HCT116 (cell line): ENCODE results near the gene NACC1. TPM values are rescaled to one million over a fixed set of nuclear protein-coding genes. Genes with fewer than 3 reads are reported as not detected.

ENCODE experiments used
- ATAC-seq: fragments of 200-7000 bp; cut with Tn5 transposase; 2 replicates; pipeline ENCODE4 v1.9.1; 2020; ENCODE audit warnings: mild to moderate bottlenecking, moderate library complexity
- BruUV-seq: library from RNA; stranded (reverse); fragments of 400-500 nt; replicated peaks from 2 replicates; lab custom pipeline; 2021; lab: Mats Ljungman, UMichigan
- CTCF ChIA-PET: fragments of 300-600 bp; sonication (Branson Sonifier 250); formaldehyde crosslinking; loops from one replicate; lab custom pipeline; 2021; ENCODE audit warnings: antibody characterized with exemption; lab: Charles Lee
- POLR2A ChIA-PET: fragments of 300-600, 350-600 bp; sonication (Branson Sonifier 250); formaldehyde crosslinking; loops from one replicate; lab custom pipeline; 2021; ENCODE audit warnings: antibody characterized with exemption; lab: Charles Lee
- RAD21 ChIA-PET, 2 experiments: fragments of 300-600 bp; sonication (Branson Sonifier 250); formaldehyde crosslinking; loops; one replicate each; lab custom pipeline; 2023; ENCODE audit warnings: low total read pairs in 2 of 2; ENCODE audit not compliant: uncharacterized antibody in 2 of 2, unreplicated experiment in 2 of 2, low non-redundant PET in 1 of 2; lab: Charles Lee
- DNase-seq: peaks from one replicate; pipeline ENCODE4 v3.0.0-alpha.2; 2010; ENCODE audit warnings: low read depth, low spot score
- H2AFZ ChIP-seq: fragments of 200-600 bp; shearing (Covaris generic), sonication (generic); 2 replicates; pipeline ENCODE4 v1.6.1; 2017; ENCODE audit warnings: low read depth, mixed run types, mixed read lengths, antibody characterized with exemption, low read length; ENCODE audit not compliant: poor library complexity, severe bottlenecking
- H3K27ac ChIP-seq: 2 replicates; pipeline ENCODE4 v1.5.1; 2012; ENCODE audit warnings: low read depth, low read length
- H3K27me3 ChIP-seq: fragments of 200-600 bp; sonication (generic); 2 replicates; pipeline ENCODE4 v1.6.1; 2016; ENCODE audit warnings: mixed run types, low read length, mixed read lengths; ENCODE audit not compliant: insufficient read depth
- H3K36me3 ChIP-seq, 2 experiments: fragments of 200-500 bp in 1 of 2; fragments of 200-600 bp in 1 of 2; sonication (Bioruptor generic) in 1 of 2; sonication (generic) in 1 of 2; 2 replicates each; pipeline versions ENCODE4 v1.5.1 to v1.6.1; 2014 to 2016; ENCODE audit warnings: low read length in 2 of 2, inconsistent platforms in 1 of 2, mixed read lengths in 1 of 2, mixed run types in 1 of 2; ENCODE audit not compliant: insufficient read depth in 2 of 2, control insufficient read depth in 1 of 2
- H3K4me1 ChIP-seq, 2 experiments: fragments of 200-600 bp in 1 of 2; sonication (generic) in 1 of 2; 2 replicates each; pipeline versions ENCODE4 v1.5.1 to v1.6.1; 2012 to 2017; ENCODE audit warnings: low read length in 2 of 2, inconsistent platforms in 1 of 2, mild to moderate bottlenecking in 1 of 2, mixed read lengths in 1 of 2, mixed run types in 1 of 2, moderate library complexity in 1 of 2; ENCODE audit not compliant: insufficient read depth in 2 of 2, control insufficient read depth in 1 of 2
- H3K4me2 ChIP-seq: fragments of 200-600 bp; sonication (generic); 2 replicates; pipeline ENCODE4 v1.6.1; 2017; ENCODE audit warnings: mixed run types, low read length, mixed read lengths
- H3K4me3 ChIP-seq, 2 experiments: fragments of 200-600 bp in 1 of 2; sonication (generic) in 1 of 2; replicated peaks in 1 of 2; 2 replicates each; pipeline ENCODE4 v1.5.1; 2011 to 2016; ENCODE audit warnings: low read length in 2 of 2, control low read depth in 1 of 2, low read depth in 1 of 2, mild to moderate bottlenecking in 1 of 2, mixed read lengths in 1 of 2, mixed run types in 1 of 2
- H3K79me2 ChIP-seq: fragments of 200-600 bp; sonication (generic); 2 replicates; pipeline ENCODE4 v1.6.1; 2017; ENCODE audit warnings: mild to moderate bottlenecking, mixed run types, low read length, moderate library complexity, mixed read lengths; ENCODE audit not compliant: insufficient read depth
- H3K9ac ChIP-seq: fragments of 200-600 bp; sonication (generic); 2 replicates; pipeline ENCODE4 v1.6.1; 2016; ENCODE audit warnings: low read length, mixed read lengths
- H3K9me2 ChIP-seq: fragments of 200-600 bp; sonication (generic), shearing (Covaris generic); 2 replicates; pipeline ENCODE4 v1.6.1; 2017; ENCODE audit warnings: mixed run types, mild to moderate bottlenecking, moderate library complexity; ENCODE audit not compliant: insufficient read depth
- H3K9me3 ChIP-seq, 2 experiments: fragments of 200-500 bp in 1 of 2; fragments of 200-600 bp in 1 of 2; sonication (Bioruptor generic) in 1 of 2; sonication (generic) in 1 of 2; 2 replicates each; pipeline ENCODE4 v1.6.1; 2014 to 2017; ENCODE audit warnings: low read length in 2 of 2, mixed read lengths in 2 of 2, inconsistent platforms in 1 of 2, low read depth in 1 of 2, mild to moderate bottlenecking in 1 of 2, mixed run types in 1 of 2, moderate library complexity in 1 of 2; ENCODE audit not compliant: control insufficient read depth in 1 of 2, insufficient read depth in 1 of 2
- H4K20me1 ChIP-seq: fragments of 200-600 bp; sonication (generic), shearing (Covaris generic); 2 replicates; pipeline ENCODE4 v1.6.1; 2017; ENCODE audit warnings: mixed run types, mild to moderate bottlenecking, moderate library complexity; ENCODE audit not compliant: insufficient read depth
- ATF3 ChIP-seq: IDR thresholded peaks from 2 replicates; pipeline ENCODE4 v1.6.1; 2012
- CEBPB ChIP-seq: IDR thresholded peaks from 2 replicates; pipeline ENCODE4 v1.6.1; 2012; ENCODE audit warnings: low read depth
- EZH2phosphoT487 ChIP-seq: fragments of 200-600 bp; IDR thresholded peaks from 2 replicates; pipeline ENCODE4 v1.6.1; 2018; ENCODE audit warnings: antibody characterized with exemption, borderline replicate concordance
- FOSL1 ChIP-seq: IDR thresholded peaks from 2 replicates; pipeline ENCODE4 v1.6.1; 2012; ENCODE audit warnings: low read depth
- POLR2AphosphoS5 ChIP-seq: IDR thresholded peaks from 2 replicates; pipeline ENCODE4 v1.6.1; 2011; ENCODE audit warnings: mild to moderate bottlenecking, low read depth, low read length, moderate library complexity
- RAD21 ChIP-seq: IDR thresholded peaks from 2 replicates; pipeline ENCODE4 v1.6.1; 2012; ENCODE audit warnings: low read depth, mild to moderate bottlenecking
- SIN3A ChIP-seq: IDR thresholded peaks from 2 replicates; pipeline ENCODE4 v1.6.1; 2012; ENCODE audit warnings: low read depth
- SP1 ChIP-seq: IDR thresholded peaks from 2 replicates; pipeline ENCODE4 v1.6.1; 2012; ENCODE audit warnings: low read depth
- YY1 ChIP-seq: IDR thresholded peaks from 2 replicates; pipeline ENCODE4 v1.6.1; 2011; ENCODE audit warnings: low read length, low read depth, moderate library complexity, mild to moderate bottlenecking; ENCODE audit not compliant: insufficient replicate concordance; ENCODE audit errors: extremely low read depth
- ZFX ChIP-seq: fragments of 450-650 bp; IDR thresholded peaks from 2 replicates; pipeline ENCODE4 v1.6.1; 2017
- ZNF274 ChIP-seq: fragments of 200-500 bp; sonication (Bioruptor generic); IDR thresholded peaks from 2 replicates; pipeline ENCODE4 v1.6.1; 2014; ENCODE audit warnings: mild to moderate bottlenecking, low read depth, low read length, inconsistent platforms
- intact Hi-C: fragments of 100-400 bp; cut with micrococcal nuclease; formaldehyde crosslinking; loops from 2 replicates; pipeline ENCODE4 v1.10.0; 2022
- total RNA-seq: library from RNA; stranded (reverse); gene quantifications from one replicate; pipeline ENCODE4 v1.2.1, GENCODE V29; 2021; ENCODE audit not compliant: unreplicated experiment

Gene NACC1
- total RNA-seq, 1 experiment from 2014 or later: 181 TPM

GRCh38 chr19:13090511-13091231, 27.4 kb upstream of the NACC1 start:
- no peaks in the 10 kb centered on the region for H3K27me3 ChIP-seq
- H3K27ac ChIP-seq: no peak overlapping the region

GRCh38 chr19:13091400-13092157, 26.5 kb upstream of the NACC1 start:
- Histone ChIP-seq H3K9me3 (no peaks in the 10 kb centered on the region), H3K4me3 (no peak overlapping the region), H3K4me1 (peaks cover 6 to 16% of the 10 kb centered on the region in 2 experiments; a peak in 3 of 4 replicates), H4K20me1 (no peaks in the 10 kb centered on the region), H3K9ac (no peak overlapping the region), H2AFZ (no peak overlapping the region), H3K27ac (no peak overlapping the region), H3K79me2 (no peaks in the 10 kb centered on the region), H3K27me3 (no peaks in the 10 kb centered on the region), H3K9me2 (no peaks in the 10 kb centered on the region), H3K36me3 (no peaks in the 10 kb centered on the region), H3K4me2 (no peak overlapping the region)
- ChIA-PET POLR2A (no interaction called here), RAD21 (interaction anchor here in 1 of 2 experiments (0.7 kb wide), 1 partner anchor 114 kb away, joined by 11 read pairs; no protein-coding TSS in a partner anchor), CTCF (interaction anchor here (1.4 to 6.6 kb wide), 4 partner anchors 30 to 126 kb away, joined by 4 to 94 read pairs (median 8); no protein-coding TSS in a partner anchor)
- no TSS peak for BruUV-seq
- DNase-seq (no peak), ATAC-seq (no peak)
- intact Hi-C loops: loop anchor here (5.0 kb wide), 1 partner anchor 59 kb away; no protein-coding TSS in a partner anchor
- TF ChIP-seq SP1: no peak
- no peak for TF ChIP-seq RAD21
- no peak for TF ChIP-seq ZFX
- no peak for TF ChIP-seq FOSL1
- no peak for TF ChIP-seq ZNF274
- no peak for TF ChIP-seq SIN3A

More at GRCh38 chr19:13090511-13091231, 27.4 kb upstream of the NACC1 start:
- no TSS peak for BruUV-seq
- intact Hi-C loops: loop anchor here (5.0 kb wide), 1 partner anchor 58 kb away; no protein-coding TSS in a partner anchor
- Histone ChIP-seq H3K4me3 (no peak overlapping the region), H3K9ac (no peak overlapping the region), H4K20me1 (no peaks in the 10 kb centered on the region), H3K9me3 (no peaks in the 10 kb centered on the region), H3K9me2 (no peaks in the 10 kb centered on the region), H3K4me1 (peaks cover 6 to 10% of the 10 kb centered on the region in 2 experiments; a peak in 3 of 4 replicates), H2AFZ (no peak overlapping the region), H3K36me3 (no peaks in the 10 kb centered on the region), H3K79me2 (no peaks in the 10 kb centered on the region), H3K4me2 (no peak overlapping the region)
- no peak for TF ChIP-seq CEBPB
- TF ChIP-seq FOSL1: no peak
- TF ChIP-seq YY1: no peak
- TF ChIP-seq ATF3: no peak
- no peak for TF ChIP-seq EZH2phosphoT487
- TF ChIP-seq POLR2AphosphoS5: no peak
- ATAC-seq (no peak), DNase-seq (no peak)
- ChIA-PET POLR2A (no interaction called here), RAD21 (no interaction called here), CTCF (interaction anchor here (1.5 to 6.6 kb wide), 4 partner anchors 29 to 125 kb away, joined by 6 to 94 read pairs (median 8); no protein-coding TSS in a partner anchor)
